Activated CD4-positive, alpha-beta T cell treated with anti-CD3 and anti-CD28 coated beads, Interleukin-2, amount 10 ng/mL, durations not matched to agents 7 days and 5 days (primary cell): Measurements from ENCODE around the gene CLBA1. TPM values are rescaled to one million over a fixed set of nuclear protein-coding genes. Genes with fewer than 3 reads are reported as not detected.

Experiments
- CTCF ChIA-PET: fragments of 350-600 bp; sonication (Branson Sonifier 250); formaldehyde crosslinking; loops from one replicate; lab custom pipeline; 2021; ENCODE audit warnings: antibody characterized with exemption; lab: Charles Lee
- POLR2A ChIA-PET: fragments of 350-600 bp; sonication (Branson Sonifier 250); formaldehyde crosslinking; loops from one replicate; lab custom pipeline; 2021; ENCODE audit warnings: antibody characterized with exemption; lab: Charles Lee
- DNase-seq: peaks from one replicate; pipeline ENCODE4 v3.0.0-alpha.2; 2020
- H3K27ac Mint-ChIP-seq: one replicate; pipeline ENCODE4 v1.8.0; 2021; ENCODE audit warnings: mild to moderate bottlenecking, moderate library complexity, mixed read lengths
- H3K27me3 Mint-ChIP-seq: one replicate; pipeline ENCODE4 v1.8.0; 2021; ENCODE audit warnings: mixed read lengths
- H3K36me3 Mint-ChIP-seq: one replicate; pipeline ENCODE4 v1.8.0; 2021; ENCODE audit warnings: low read depth, mixed read lengths
- H3K4me1 Mint-ChIP-seq: one replicate; pipeline ENCODE4 v1.8.0; 2021; ENCODE audit warnings: mixed read lengths
- H3K4me3 Mint-ChIP-seq: one replicate; pipeline ENCODE4 v1.8.0; 2021; ENCODE audit warnings: mild to moderate bottlenecking, moderate library complexity, mixed read lengths
- H3K9me3 Mint-ChIP-seq: one replicate; pipeline ENCODE4 v1.8.0; 2021; ENCODE audit warnings: mixed read lengths
- total RNA-seq, 2 experiments: library from RNA; stranded (reverse); gene quantifications; one replicate each; pipeline ENCODE4 v1.2.3, GENCODE V29; 2021

CLBA1 gene
- under 1 TPM; 0.60 to 0.77 TPM for total RNA-seq

GRCh38 chr14:104985675-104986486 is at the start of gene CLBA1:
TSS of gene CLBA1 (plus strand) at chr14:104985788. CDS start at chr14:104986432, 644 bp downstream.
- H3K4me1 Mint-ChIP-seq, result peaks cover 11% of the 10 kb centered on the region
- peaks cover 3% of the 10 kb centered on the region for H3K27me3 Mint-ChIP-seq
- H3K9me3 Mint-ChIP-seq, result no peaks in the 10 kb centered on the region
- ChIA-PET CTCF (interaction anchor here (0.7 to 3.1 kb wide), 2 partner anchors 34 to 60 kb away, joined by 4 to 23 read pairs; no protein-coding TSS in a partner anchor), POLR2A (interaction anchor here (0.5 kb wide), 1 partner anchor 30 kb away, joined by 4 read pairs; no protein-coding TSS in a partner anchor)
- H3K36me3 Mint-ChIP-seq, result no peaks in the 10 kb centered on the region
- peak; percentile 89 for DNase-seq
- H3K4me3 Mint-ChIP-seq, result peak within 1 kb of the TSS; percentile 69
- H3K27ac Mint-ChIP-seq, result peak within 1 kb of the TSS; percentile 87

GRCh38 chr14:104935955-104936354 is 49.6 kb upstream of the CLBA1 start:
- POLR2A ChIA-PET, result no interaction called here
- no peak for DNase-seq
- no peaks in the 10 kb centered on the region for H3K9me3 Mint-ChIP-seq
- CTCF ChIA-PET, result interaction anchor here (1.1 kb wide), 1 partner anchor 139 kb away, joined by 3 read pairs; no protein-coding TSS in a partner anchor
- peaks cover 3% of the 10 kb centered on the region for H3K4me1 Mint-ChIP-seq
- H3K27me3 Mint-ChIP-seq, result peaks cover 34% of the 10 kb centered on the region
- H3K36me3 Mint-ChIP-seq, result no peaks in the 10 kb centered on the region
- H3K27ac Mint-ChIP-seq, result no peak overlapping the region
- H3K4me3 Mint-ChIP-seq, result no peak overlapping the region

DNA sequence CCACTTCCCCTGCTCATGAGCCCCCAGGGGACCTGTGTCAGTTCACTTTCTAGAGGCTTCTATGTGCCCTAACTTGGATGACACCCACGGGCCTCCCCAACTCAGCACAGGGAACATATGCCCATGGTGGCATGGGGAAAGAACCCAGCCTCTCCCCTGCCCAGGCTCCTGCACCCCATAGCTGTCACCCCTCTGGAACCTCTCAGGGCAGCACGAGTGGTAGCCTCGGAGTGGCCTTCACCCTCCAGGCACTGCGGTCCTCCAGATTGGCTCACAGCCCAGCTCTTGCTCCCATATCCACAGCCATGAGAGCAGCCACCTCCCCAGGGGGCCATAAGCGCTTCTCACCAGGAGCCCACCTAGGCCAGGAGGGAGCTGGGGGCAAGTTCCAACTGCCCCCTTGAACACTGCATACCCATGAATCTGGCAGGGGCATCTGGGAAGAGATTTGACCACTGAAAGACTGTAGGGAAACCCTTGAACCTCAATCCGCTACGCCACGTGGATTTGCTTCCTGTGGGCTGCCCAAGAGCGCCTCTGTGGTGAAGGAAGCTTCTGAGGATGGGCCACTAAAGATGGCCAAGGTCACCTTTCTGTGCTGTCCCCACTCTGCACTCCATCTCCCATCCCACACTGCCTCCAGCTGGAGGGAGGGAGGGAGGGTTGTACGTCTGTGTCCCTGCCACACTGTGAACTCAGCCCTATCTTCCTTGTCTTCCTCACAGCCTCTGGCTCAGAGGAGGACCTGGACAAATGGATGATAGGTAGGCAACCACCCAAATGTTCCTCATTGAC is 49.0 kb upstream of the CLBA1 start:
- Mint-ChIP-seq H3K4me1 (peaks cover 3% of the 10 kb centered on the region), H3K4me3 (no peak overlapping the region), H3K27me3 (peaks cover 34% of the 10 kb centered on the region), H3K9me3 (no peaks in the 10 kb centered on the region), H3K36me3 (no peaks in the 10 kb centered on the region), H3K27ac (no peak overlapping the region)
- ChIA-PET POLR2A (no interaction called here), CTCF (interaction anchor here (0.9 kb wide), 1 partner anchor 92 kb away, joined by 3 read pairs; no protein-coding TSS in a partner anchor)
- DNase-seq, result no peak

GRCh38 chr14:104937161-104937560 is 48.4 kb upstream of the CLBA1 start:
- POLR2A ChIA-PET, result no interaction called here

DNA sequence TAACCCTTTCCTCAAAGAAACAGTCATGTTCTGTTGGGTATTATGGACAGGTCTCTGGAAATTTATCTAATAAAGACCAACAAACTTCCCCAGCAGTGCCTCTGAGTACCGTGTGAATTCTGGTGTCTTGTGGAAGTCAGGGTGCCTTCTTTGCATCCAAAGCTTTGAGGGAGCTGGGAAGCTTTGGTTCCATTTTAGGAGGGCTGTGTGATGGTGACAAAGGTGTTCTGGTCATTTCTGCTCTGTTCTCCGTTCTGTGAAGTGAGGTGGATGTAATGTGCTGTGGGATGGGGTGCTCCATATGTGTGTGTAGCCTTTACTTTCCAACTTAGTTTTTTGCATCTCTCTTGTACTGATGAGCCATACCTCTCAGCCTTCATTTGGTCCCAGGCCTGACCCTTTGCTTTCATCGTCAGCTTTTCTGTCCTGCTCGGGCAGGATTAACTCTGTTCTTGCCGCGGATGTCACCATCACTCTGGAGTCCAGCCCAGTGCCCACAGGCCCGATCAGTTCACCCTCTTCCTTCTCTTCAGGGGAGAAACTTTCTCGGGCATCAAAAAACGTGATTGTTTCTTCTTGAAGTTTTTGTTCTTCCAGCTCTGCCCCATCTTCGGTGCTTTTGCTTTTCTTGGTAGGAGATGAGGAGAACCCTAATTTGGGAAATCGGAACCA is 47.8 kb upstream of the CLBA1 start:
- H3K4me1 Mint-ChIP-seq, result peaks cover 3% of the 10 kb centered on the region
- CTCF ChIA-PET, result no interaction called here
- no peak overlapping the region for H3K27ac Mint-ChIP-seq

More at GRCh38 chr14:104937161-104937560, 48.4 kb upstream of the CLBA1 start:
- DNase-seq, result no peak
- CTCF ChIA-PET, result interaction anchor here (0.9 kb wide), 1 partner anchor 92 kb away, joined by 3 read pairs; no protein-coding TSS in a partner anchor
- H3K4me3 Mint-ChIP-seq, result no peak overlapping the region
- no peaks in the 10 kb centered on the region for H3K36me3 Mint-ChIP-seq
- H3K9me3 Mint-ChIP-seq, result no peaks in the 10 kb centered on the region
- H3K27me3 Mint-ChIP-seq, result peaks cover 33% of the 10 kb centered on the region
- no peak overlapping the region for H3K27ac Mint-ChIP-seq
- H3K4me1 Mint-ChIP-seq, result peaks cover 3% of the 10 kb centered on the region

DNA sequence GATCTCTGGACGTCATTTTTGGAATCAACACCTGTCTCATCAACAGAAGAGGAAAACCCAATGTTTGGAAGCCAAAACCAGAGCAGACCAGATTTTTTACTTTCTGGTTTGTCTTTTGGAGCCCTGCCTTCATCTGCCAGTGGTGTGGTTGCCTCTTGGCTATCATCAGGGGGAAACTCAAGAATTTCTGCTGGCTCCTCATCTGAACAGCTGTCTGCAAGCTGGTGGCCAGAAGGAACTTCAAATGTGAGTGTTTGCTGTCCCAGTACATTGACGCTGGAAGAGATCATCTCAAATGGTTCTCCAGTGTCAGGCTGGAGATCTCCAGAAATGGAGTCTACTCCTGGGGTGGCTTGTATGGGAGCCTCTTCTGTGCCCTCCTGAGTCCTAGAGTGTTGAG is 47.2 kb upstream of the CLBA1 start:
- no peaks in the 10 kb centered on the region for H3K36me3 Mint-ChIP-seq
- H3K4me1 Mint-ChIP-seq, result peaks cover 3% of the 10 kb centered on the region
- H3K27me3 Mint-ChIP-seq, result peaks cover 33% of the 10 kb centered on the region
- H3K9me3 Mint-ChIP-seq, result no peaks in the 10 kb centered on the region
- H3K4me3 Mint-ChIP-seq, result no peak overlapping the region
- ChIA-PET CTCF (no interaction called here), POLR2A (no interaction called here)
- DNase-seq, result no peak
- H3K27ac Mint-ChIP-seq, result no peak overlapping the region

More for the DNA sequence above, 47.8 kb upstream of the CLBA1 start:
- no peaks in the 10 kb centered on the region for H3K9me3 Mint-ChIP-seq
- no peaks in the 10 kb centered on the region for H3K36me3 Mint-ChIP-seq
- no peak for DNase-seq
- POLR2A ChIA-PET, result no interaction called here
- peaks cover 33% of the 10 kb centered on the region for H3K27me3 Mint-ChIP-seq
- H3K4me3 Mint-ChIP-seq, result no peak overlapping the region

GRCh38 chr14:104938960-104939359 is 46.6 kb upstream of the CLBA1 start:
- CTCF ChIA-PET, result no interaction called here
- no peaks in the 10 kb centered on the region for H3K36me3 Mint-ChIP-seq

DNA sequence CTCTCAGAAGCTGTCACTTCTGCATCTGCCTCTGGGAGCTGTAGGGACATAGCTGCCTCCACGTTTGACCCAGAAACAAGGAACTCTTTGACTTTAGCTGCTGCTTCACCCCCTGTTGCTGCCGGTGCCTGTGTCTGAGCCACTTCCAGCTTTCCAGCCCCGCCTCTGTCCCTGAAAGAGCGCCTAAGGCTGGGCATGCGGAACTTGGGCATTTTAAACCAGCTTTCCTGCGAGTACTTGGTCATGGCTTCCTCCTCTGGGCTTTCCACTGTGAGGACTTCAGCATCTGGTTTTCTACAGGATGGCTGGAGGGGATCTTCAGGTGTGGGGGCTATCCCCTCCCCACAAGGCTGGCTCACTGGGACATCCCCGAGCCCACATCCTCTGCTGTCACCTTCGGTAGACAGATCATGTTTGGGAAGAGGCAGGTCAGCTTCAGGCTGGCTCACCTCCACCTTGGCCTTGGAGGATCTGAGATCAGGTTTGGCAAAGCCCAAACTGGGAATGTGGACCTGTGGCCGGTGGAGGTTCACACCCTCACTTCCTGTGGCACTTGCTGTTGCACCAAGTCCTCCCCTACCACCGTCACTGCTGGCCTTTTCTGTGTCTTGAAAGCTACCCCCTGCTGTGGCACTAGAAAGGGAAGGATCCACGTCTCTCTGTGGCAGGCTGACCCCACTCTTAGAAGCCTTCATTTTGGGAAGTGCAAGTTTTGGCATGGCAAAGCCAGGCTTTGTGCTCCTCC is 45.8 kb upstream of the CLBA1 start:
- peaks cover 23% of the 10 kb centered on the region for H3K27me3 Mint-ChIP-seq
- no peaks in the 10 kb centered on the region for H3K4me1 Mint-ChIP-seq
- no peaks in the 10 kb centered on the region for H3K9me3 Mint-ChIP-seq
- ChIA-PET CTCF (no interaction called here), POLR2A (no interaction called here)
- H3K27ac Mint-ChIP-seq, result no peak overlapping the region
- no peak overlapping the region for H3K4me3 Mint-ChIP-seq
- H3K36me3 Mint-ChIP-seq, result no peaks in the 10 kb centered on the region
- no peak for DNase-seq

More at GRCh38 chr14:104938960-104939359, 46.6 kb upstream of the CLBA1 start:
- H3K4me1 Mint-ChIP-seq, result peaks cover 3% of the 10 kb centered on the region
- H3K4me3 Mint-ChIP-seq, result no peak overlapping the region
- no peaks in the 10 kb centered on the region for H3K9me3 Mint-ChIP-seq
- H3K27ac Mint-ChIP-seq, result no peak overlapping the region
- POLR2A ChIA-PET, result no interaction called here
- DNase-seq, result no peak
- H3K27me3 Mint-ChIP-seq, result peaks cover 32% of the 10 kb centered on the region

DNA sequence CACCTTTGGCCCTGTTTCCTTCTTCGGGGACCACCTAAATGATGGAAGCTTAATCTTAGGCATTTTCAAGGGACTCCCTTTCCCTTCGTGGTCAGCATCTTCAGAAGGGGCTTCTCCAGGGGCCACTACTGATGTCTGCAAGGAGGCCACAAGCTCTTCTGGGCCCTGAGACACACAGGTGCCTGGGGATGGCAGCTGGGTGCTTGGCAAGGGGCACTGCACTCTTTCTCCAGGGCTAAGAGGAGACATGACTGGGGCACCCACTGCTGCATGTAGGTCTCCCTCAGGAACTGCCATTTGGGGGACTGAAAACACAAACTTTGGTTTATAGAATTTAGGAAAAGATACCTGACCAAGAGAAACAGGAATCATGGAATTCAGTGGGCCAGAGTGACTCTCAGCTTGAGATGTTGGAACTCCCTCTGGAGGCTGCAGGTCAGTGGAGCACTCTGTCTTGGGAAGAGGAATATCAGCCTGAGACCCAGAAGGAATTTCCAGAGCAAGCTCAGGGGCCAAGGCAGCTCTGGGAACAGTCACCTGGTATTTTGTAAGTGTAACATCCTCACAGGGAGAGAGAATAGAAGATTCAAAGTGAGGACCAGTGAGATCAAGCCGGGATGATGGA is 45.0 kb upstream of the CLBA1 start:
- DNase-seq, result no peak
- CTCF ChIA-PET, result no interaction called here
- Mint-ChIP-seq H3K27ac (no peak overlapping the region), H3K4me1 (no peaks in the 10 kb centered on the region), H3K27me3 (peaks cover 18% of the 10 kb centered on the region), H3K36me3 (no peaks in the 10 kb centered on the region), H3K9me3 (no peaks in the 10 kb centered on the region), H3K4me3 (no peak overlapping the region)
- POLR2A ChIA-PET, result no interaction called here

- CTCF ChIA-PET, result no interaction called here
- H3K4me1 Mint-ChIP-seq, result no peaks in the 10 kb centered on the region
These were observed 43.9 kb upstream of the CLBA1 start for GRCh38 chr14:104941508-104942365.

DNA sequence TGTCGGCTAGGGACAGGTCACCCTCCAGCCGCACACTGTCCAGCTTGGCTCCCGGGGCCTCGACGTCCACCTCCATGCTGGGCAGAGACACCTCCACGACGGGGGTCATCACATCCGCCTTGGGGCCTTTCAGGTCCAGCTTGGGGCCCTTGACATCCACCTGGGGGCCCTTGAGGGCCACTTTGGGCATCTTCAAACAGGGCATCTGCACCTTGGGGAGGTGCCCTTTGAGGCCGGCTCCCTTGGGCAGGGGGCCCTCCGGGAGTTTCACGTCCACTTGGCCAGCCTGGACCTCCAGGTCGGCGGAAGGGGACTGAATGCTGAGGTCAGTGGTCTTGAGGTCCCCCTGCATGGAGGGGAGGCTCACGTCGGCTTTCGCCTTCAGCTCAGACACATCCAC is 43.0 kb upstream of the CLBA1 start:
- no peak overlapping the region for H3K4me3 Mint-ChIP-seq
- POLR2A ChIA-PET, result no interaction called here
- peaks cover 11% of the 10 kb centered on the region for H3K27me3 Mint-ChIP-seq
- H3K9me3 Mint-ChIP-seq, result no peaks in the 10 kb centered on the region
- no peak for DNase-seq
- no peak overlapping the region for H3K27ac Mint-ChIP-seq
- CTCF ChIA-PET, result no interaction called here
- no peaks in the 10 kb centered on the region for H3K36me3 Mint-ChIP-seq
- no peaks in the 10 kb centered on the region for H3K4me1 Mint-ChIP-seq

More at GRCh38 chr14:104941508-104942365, 43.9 kb upstream of the CLBA1 start:
- POLR2A ChIA-PET, result no interaction called here
- Mint-ChIP-seq H3K9me3 (no peaks in the 10 kb centered on the region), H3K36me3 (no peaks in the 10 kb centered on the region), H3K4me3 (no peak overlapping the region), H3K27ac (no peak overlapping the region), H3K27me3 (peaks cover 18% of the 10 kb centered on the region)
- DNase-seq, result no peak
